Neutrophil (primary cell): ENCODE data around the gene RNASEH2B.

Source experiments
- H3K27ac ChIP-seq: fragments of 200-600 bp; sonication (generic); 2 replicates; pipeline ENCODE4 v1.5.1; 2016; ENCODE audit warnings: mild to moderate bottlenecking, moderate library complexity
- H3K27me3 ChIP-seq: fragments of 200-600 bp; sonication (generic); 2 replicates; pipeline ENCODE4 v1.6.0; 2016; ENCODE audit warnings: mild to moderate bottlenecking
- H3K36me3 ChIP-seq: fragments of 200-600 bp; sonication (generic); 2 replicates; pipeline ENCODE4 v1.5.1; 2017
- H3K4me1 ChIP-seq, 2 experiments: fragments of 200-600 bp in 1 of 2; sonication (generic) in 1 of 2; 1 replicate in 1 of 2; 2 replicates in 1 of 2; pipeline versions ENCODE4 v1.5.1 to v1.6.1; 2013 to 2016; ENCODE audit warnings: low read depth in 1 of 2, low read length in 1 of 2, mild to moderate bottlenecking in 1 of 2, moderate library complexity in 1 of 2; ENCODE audit not compliant: control insufficient read depth in 1 of 2, insufficient read depth in 1 of 2
- H3K4me3 ChIP-seq, 2 experiments: fragments of 200-600 bp in 1 of 2; sonication (generic) in 1 of 2; 1 replicate in 1 of 2; 2 replicates in 1 of 2; pipeline ENCODE4 v1.5.1; 2013 to 2016; ENCODE audit warnings: low read depth in 1 of 2, low read length in 1 of 2, mild to moderate bottlenecking in 1 of 2, moderate library complexity in 1 of 2
- H3K9me3 ChIP-seq: fragments of 200-600 bp; sonication (generic); 2 replicates; pipeline ENCODE4 v1.5.1; 2016
- CTCF ChIP-seq: fragments of 200-600 bp; sonication (generic); IDR thresholded peaks from 2 replicates; pipeline ENCODE4 v1.5.1; 2016; ENCODE audit warnings: antibody characterized with exemption

RNASEH2B gene

DNA sequence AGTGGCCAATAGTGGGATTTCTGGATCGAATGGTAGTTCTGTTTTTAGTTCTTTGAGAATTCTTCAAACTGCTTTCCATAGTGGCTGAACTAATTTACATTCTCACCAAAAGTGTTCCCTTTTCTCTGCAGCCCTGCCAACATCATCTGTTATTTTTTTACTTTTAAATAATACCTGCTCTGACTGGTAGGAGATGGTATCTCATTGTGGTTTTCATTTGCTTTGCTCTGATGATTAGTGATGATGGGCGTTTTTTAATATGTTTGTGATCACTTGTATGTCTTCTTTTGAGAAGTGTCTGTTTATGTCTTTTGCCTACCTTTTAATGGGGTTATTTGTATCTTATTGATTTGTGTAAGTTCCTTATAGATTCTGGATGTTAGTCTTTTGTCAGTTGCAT lies 48.0 kb downstream of the RNASEH2B start:
- no peaks in the 10 kb centered on the region for H3K9me3 ChIP-seq

DNA sequence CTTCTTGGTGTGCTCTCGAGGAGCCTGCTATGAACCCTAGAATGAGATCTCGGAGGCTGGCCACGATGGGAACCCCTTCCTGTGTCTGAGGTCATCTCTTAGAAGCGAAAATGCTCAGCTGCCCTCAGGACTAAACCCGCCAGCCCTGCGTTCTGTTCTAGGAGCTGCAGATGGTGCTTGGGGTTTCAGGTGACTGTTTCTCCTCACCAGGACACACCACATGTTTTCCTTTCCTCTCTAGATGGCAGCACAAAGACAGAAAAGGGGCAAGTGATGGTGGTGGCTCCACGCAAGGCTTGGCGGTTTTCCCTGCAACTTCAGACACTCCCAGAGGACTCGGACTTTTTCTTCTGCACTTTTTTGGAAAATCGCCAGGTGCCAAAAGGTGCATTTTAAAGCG lies 60.1 kb downstream of the RNASEH2B start:
- TF ChIP-seq CTCF = no peak
- H3K9me3 ChIP-seq = no peaks in the 10 kb centered on the region
- H3K4me3 ChIP-seq = no peak overlapping the region
- no peaks in the 10 kb centered on the region for H3K27me3 ChIP-seq
- peaks cover 6% of the 10 kb centered on the region for H3K36me3 ChIP-seq
- no peaks in the 10 kb centered on the region for H3K4me1 ChIP-seq
- no peak overlapping the region for H3K27ac ChIP-seq

More for the DNA sequence above, 48.0 kb downstream of the RNASEH2B start:
- no peak overlapping the region for H3K4me3 ChIP-seq
- no peak overlapping the region for H3K27ac ChIP-seq
- no peaks in the 10 kb centered on the region for H3K4me1 ChIP-seq
- no peaks in the 10 kb centered on the region for H3K27me3 ChIP-seq
- H3K36me3 ChIP-seq = peaks cover 4% of the 10 kb centered on the region
- TF ChIP-seq CTCF = no peak

DNA sequence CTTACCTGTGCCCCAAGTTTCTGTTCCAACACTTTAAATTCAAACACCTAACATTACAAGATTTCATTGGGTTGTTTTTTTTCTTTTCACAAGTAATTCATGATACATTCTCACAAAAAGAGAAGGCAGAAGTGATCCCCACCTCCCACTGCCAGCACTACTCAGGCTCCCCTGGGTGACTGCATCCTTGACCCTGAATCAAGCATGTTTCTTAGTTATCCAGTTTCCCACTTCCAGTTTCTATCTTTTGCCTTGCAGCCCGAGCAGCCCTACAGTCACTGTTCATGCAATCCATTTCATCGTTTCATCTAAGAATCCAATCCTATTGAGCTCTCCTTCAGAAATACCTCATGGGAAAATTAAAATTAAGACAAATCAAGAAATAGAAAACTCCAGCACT lies 61.4 kb downstream of the RNASEH2B start:
- H3K9me3 ChIP-seq = no peaks in the 10 kb centered on the region
- H3K27me3 ChIP-seq = no peaks in the 10 kb centered on the region
- no peak overlapping the region for H3K27ac ChIP-seq
- H3K4me1 ChIP-seq = peaks cover 3 to 7% of the 10 kb centered on the region in 2 experiments
- no peaks in the 10 kb centered on the region for H3K36me3 ChIP-seq
- no peak for TF ChIP-seq CTCF
- no peak overlapping the region for H3K4me3 ChIP-seq

- H3K27ac ChIP-seq = peak overlapping the region; percentile 46
- no peak for TF ChIP-seq CTCF
- no peaks in the 10 kb centered on the region for H3K27me3 ChIP-seq
- H3K4me1 ChIP-seq = peaks cover 33 to 38% of the 10 kb centered on the region in 2 experiments
- no peaks in the 10 kb centered on the region for H3K36me3 ChIP-seq
- no peak overlapping the region for H3K4me3 ChIP-seq
- no peaks in the 10 kb centered on the region for H3K9me3 ChIP-seq
These were observed 64.7 kb downstream of the RNASEH2B start for GRCh38 chr13:50974268-50974667.

DNA sequence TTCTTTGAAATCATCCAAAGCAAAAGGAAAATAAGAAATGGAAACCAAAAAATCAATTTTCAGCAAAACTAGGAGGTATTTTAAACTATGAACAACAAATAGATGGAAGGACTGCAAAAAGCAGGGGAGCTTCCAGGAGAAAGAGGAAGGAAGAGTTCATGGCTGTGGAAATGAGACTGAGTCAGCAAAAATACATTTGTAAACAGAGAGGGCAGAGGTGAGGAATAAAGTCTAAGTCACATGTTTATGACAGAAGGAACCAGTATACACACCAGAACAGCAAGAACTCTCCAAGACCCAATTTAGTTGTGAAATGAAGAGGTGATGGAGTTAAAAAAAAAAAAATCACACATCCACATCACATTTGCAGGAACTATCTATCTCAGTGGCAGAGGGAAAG lies 69.6 kb downstream of the RNASEH2B start:
- Histone ChIP-seq H3K4me1 (peaks cover 44 to 50% of the 10 kb centered on the region in 2 experiments), H3K27me3 (no peaks in the 10 kb centered on the region), H3K4me3 (peak overlapping the region in 1 of 2 experiments; percentile 33), H3K27ac (peak overlapping the region; percentile 87), H3K9me3 (no peaks in the 10 kb centered on the region), H3K36me3 (no peaks in the 10 kb centered on the region)
- no peak for TF ChIP-seq CTCF

DNA sequence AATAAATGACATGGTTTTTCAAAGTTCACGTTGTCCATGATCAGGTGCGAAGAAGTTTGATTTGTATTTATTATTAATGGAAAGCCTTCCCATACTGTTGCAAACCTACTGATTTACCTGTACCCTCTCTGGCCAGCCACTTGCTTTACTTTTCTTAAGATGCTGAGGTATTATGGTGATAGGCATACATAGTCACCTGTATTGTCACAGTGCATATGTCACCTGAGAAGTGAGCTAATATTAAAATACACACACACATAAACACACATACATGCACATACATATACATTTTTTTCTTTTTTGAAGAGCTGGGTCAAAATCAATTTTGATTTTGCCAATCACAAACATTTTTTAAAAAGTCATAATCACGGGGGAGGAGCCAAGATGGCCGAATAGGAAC lies 72.1 kb downstream of the RNASEH2B start:
- H3K4me3 ChIP-seq = no peak overlapping the region
- H3K27me3 ChIP-seq = no peaks in the 10 kb centered on the region
- H3K4me1 ChIP-seq = peaks cover 34 to 36% of the 10 kb centered on the region in 2 experiments
- H3K27ac ChIP-seq = no peak overlapping the region
- no peaks in the 10 kb centered on the region for H3K9me3 ChIP-seq
- TF ChIP-seq CTCF = no peak
- H3K36me3 ChIP-seq = no peaks in the 10 kb centered on the region
